ENCODE results near the gene MAML2.
A peak's percentile ranks its signal among the peaks of the same experiment; 100 is the strongest.

Gene MAML2

GRCh38 chr11:96203567-96204365 is 139.2 kb downstream of the MAML2 start:
- Histone ChIP-seq H3K4me1 (ENCODE audit: control insufficient read depth, insufficient read depth, low read length) (peaks cover 47% of the 10 kb centered on the region), H3K9ac (ENCODE audit: low read length) (no peak overlapping the region), H3K4me3 (ENCODE audit: low read length) (no peak overlapping the region), H3K36me3 (ENCODE audit: control insufficient read depth, insufficient read depth, low read length, severe bottlenecking) (peaks cover 9% of the 10 kb centered on the region), H3K27me3 (replicated peaks; ENCODE audit: control insufficient read depth, insufficient read depth, low read length) (no peaks in the 10 kb centered on the region), H3K9me3 (ENCODE audit: control insufficient read depth, low read length) (no peaks in the 10 kb centered on the region)
- DNase-seq (ENCODE audit: low read depth), result peak; percentile 43

- Histone ChIP-seq H3K9me3 (ENCODE audit: control insufficient read depth, low read length) (no peaks in the 10 kb centered on the region), H3K27me3 (replicated peaks; ENCODE audit: control insufficient read depth, insufficient read depth, low read length) (no peaks in the 10 kb centered on the region), H3K4me1 (ENCODE audit: control insufficient read depth, insufficient read depth, low read length) (peaks cover 48% of the 10 kb centered on the region), H3K4me3 (ENCODE audit: low read length) (peak overlapping the region; percentile 30), H3K36me3 (ENCODE audit: control insufficient read depth, insufficient read depth, low read length, severe bottlenecking) (no peaks in the 10 kb centered on the region), H3K9ac (ENCODE audit: low read length) (peak overlapping the region; percentile 59)
- DNase-seq (ENCODE audit: low read depth), result peak; percentile 94
These were observed 142.8 kb downstream of the MAML2 start for GRCh38 chr11:96200243-96200642.

- H3K9ac ChIP-seq (ENCODE audit: low read length), result peak overlapping the region; percentile 59
- H3K4me3 ChIP-seq (ENCODE audit: low read length), result peak overlapping the region; percentile 30
- H3K9me3 ChIP-seq (ENCODE audit: control insufficient read depth, low read length), result no peaks in the 10 kb centered on the region
- peaks cover 43% of the 10 kb centered on the region for H3K4me1 ChIP-seq (ENCODE audit: control insufficient read depth, insufficient read depth, low read length)
- H3K27me3 ChIP-seq (replicated peaks; ENCODE audit: control insufficient read depth, insufficient read depth, low read length), result no peaks in the 10 kb centered on the region
- H3K36me3 ChIP-seq (ENCODE audit: control insufficient read depth, insufficient read depth, low read length, severe bottlenecking), result no peaks in the 10 kb centered on the region
- peak; percentile 33 for DNase-seq (ENCODE audit: low read depth)
These were observed 143.4 kb downstream of the MAML2 start for GRCh38 chr11:96199563-96200025.

GRCh38 chr11:96197801-96198701 is 144.9 kb downstream of the MAML2 start:
- Histone ChIP-seq H3K4me3 (ENCODE audit: low read length) (no peak overlapping the region), H3K36me3 (ENCODE audit: control insufficient read depth, insufficient read depth, low read length, severe bottlenecking) (no peaks in the 10 kb centered on the region), H3K9me3 (ENCODE audit: control insufficient read depth, low read length) (no peaks in the 10 kb centered on the region), H3K4me1 (ENCODE audit: control insufficient read depth, insufficient read depth, low read length) (peaks cover 40% of the 10 kb centered on the region), H3K9ac (ENCODE audit: low read length) (peak overlapping the region; percentile 36), H3K27me3 (replicated peaks; ENCODE audit: control insufficient read depth, insufficient read depth, low read length) (no peaks in the 10 kb centered on the region)
- DNase-seq (ENCODE audit: low read depth), result no peak

- H3K36me3 ChIP-seq (ENCODE audit: control insufficient read depth, insufficient read depth, low read length, severe bottlenecking), result no peaks in the 10 kb centered on the region
- no peaks in the 10 kb centered on the region for H3K9me3 ChIP-seq (ENCODE audit: control insufficient read depth, low read length)
- no peaks in the 10 kb centered on the region for H3K27me3 ChIP-seq (replicated peaks; ENCODE audit: control insufficient read depth, insufficient read depth, low read length)
- peaks cover 40% of the 10 kb centered on the region for H3K4me1 ChIP-seq (ENCODE audit: control insufficient read depth, insufficient read depth, low read length)
- peak overlapping the region; percentile 30 for H3K4me3 ChIP-seq (ENCODE audit: low read length)
- peak overlapping the region; percentile 36 for H3K9ac ChIP-seq (ENCODE audit: low read length)
- DNase-seq (ENCODE audit: low read depth), result peak; percentile 45
These were observed 145.9 kb downstream of the MAML2 start for GRCh38 chr11:96197103-96197502.

- H3K9ac ChIP-seq (ENCODE audit: low read length), result no peak overlapping the region
- DNase-seq (ENCODE audit: low read depth), result no peak
- no peaks in the 10 kb centered on the region for H3K9me3 ChIP-seq (ENCODE audit: control insufficient read depth, low read length)
- H3K36me3 ChIP-seq (ENCODE audit: control insufficient read depth, insufficient read depth, low read length, severe bottlenecking), result no peaks in the 10 kb centered on the region
- peaks cover 40% of the 10 kb centered on the region for H3K4me1 ChIP-seq (ENCODE audit: control insufficient read depth, insufficient read depth, low read length)
- no peak overlapping the region for H3K4me3 ChIP-seq (ENCODE audit: low read length)
- H3K27me3 ChIP-seq (replicated peaks; ENCODE audit: control insufficient read depth, insufficient read depth, low read length), result no peaks in the 10 kb centered on the region
These were observed 146.8 kb downstream of the MAML2 start for GRCh38 chr11:96196181-96196662.

- Histone ChIP-seq H3K36me3 (ENCODE audit: control insufficient read depth, insufficient read depth, low read length, severe bottlenecking) (no peaks in the 10 kb centered on the region), H3K9ac (ENCODE audit: low read length) (no peak overlapping the region), H3K4me1 (ENCODE audit: control insufficient read depth, insufficient read depth, low read length) (peaks cover 38% of the 10 kb centered on the region), H3K9me3 (ENCODE audit: control insufficient read depth, low read length) (no peaks in the 10 kb centered on the region), H3K4me3 (ENCODE audit: low read length) (no peak overlapping the region), H3K27me3 (replicated peaks; ENCODE audit: control insufficient read depth, insufficient read depth, low read length) (no peaks in the 10 kb centered on the region)
- no peak for DNase-seq (ENCODE audit: low read depth)
These were observed 147.3 kb downstream of the MAML2 start for GRCh38 chr11:96195671-96196070.

- Histone ChIP-seq H3K36me3 (ENCODE audit: control insufficient read depth, insufficient read depth, low read length, severe bottlenecking) (no peaks in the 10 kb centered on the region), H3K9ac (ENCODE audit: low read length) (peak overlapping the region; percentile 18), H3K27me3 (replicated peaks; ENCODE audit: control insufficient read depth, insufficient read depth, low read length) (no peaks in the 10 kb centered on the region), H3K9me3 (ENCODE audit: control insufficient read depth, low read length) (no peaks in the 10 kb centered on the region), H3K4me3 (ENCODE audit: low read length) (peak overlapping the region; percentile 26), H3K4me1 (ENCODE audit: control insufficient read depth, insufficient read depth, low read length) (peaks cover 30% of the 10 kb centered on the region)
- no peak for DNase-seq (ENCODE audit: low read depth)
These were observed 148.2 kb downstream of the MAML2 start for GRCh38 chr11:96194581-96195374.

- DNase-seq (ENCODE audit: low read depth), result no peak
These were observed 149.1 kb downstream of the MAML2 start for GRCh38 chr11:96193745-96194443.

GRCh38 chr11:96191752-96192151 is 151.2 kb downstream of the MAML2 start:
- Histone ChIP-seq H3K4me1 (ENCODE audit: control insufficient read depth, insufficient read depth, low read length) (peaks cover 40% of the 10 kb centered on the region), H3K9me3 (ENCODE audit: control insufficient read depth, low read length) (no peaks in the 10 kb centered on the region)
- no peak for DNase-seq (ENCODE audit: low read depth)

More at GRCh38 chr11:96193745-96194443, 149.1 kb downstream of the MAML2 start:
- Histone ChIP-seq H3K9me3 (ENCODE audit: control insufficient read depth, low read length) (no peaks in the 10 kb centered on the region), H3K4me1 (ENCODE audit: control insufficient read depth, insufficient read depth, low read length) (peaks cover 30% of the 10 kb centered on the region), H3K4me3 (ENCODE audit: low read length) (peak overlapping the region; percentile 26), H3K9ac (ENCODE audit: low read length) (peak overlapping the region; percentile 18), H3K36me3 (ENCODE audit: control insufficient read depth, insufficient read depth, low read length, severe bottlenecking) (no peaks in the 10 kb centered on the region), H3K27me3 (replicated peaks; ENCODE audit: control insufficient read depth, insufficient read depth, low read length) (no peaks in the 10 kb centered on the region)

More at GRCh38 chr11:96191752-96192151, 151.2 kb downstream of the MAML2 start:
- no peak overlapping the region for H3K9ac ChIP-seq (ENCODE audit: low read length)
- no peaks in the 10 kb centered on the region for H3K36me3 ChIP-seq (ENCODE audit: control insufficient read depth, insufficient read depth, low read length, severe bottlenecking)
- H3K27me3 ChIP-seq (replicated peaks; ENCODE audit: control insufficient read depth, insufficient read depth, low read length), result no peaks in the 10 kb centered on the region
- H3K4me3 ChIP-seq (ENCODE audit: low read length), result no peak overlapping the region
